Stimulated activated CD8-positive, alpha-beta memory T cell treated with anti-CD3 and anti-CD28 coated beads, Interleukin-4, amount 100 ng/mL, for 1 hour (primary cell): Measurements from ENCODE around the gene MSX1.

Source experiments
- DNase-seq, 2 donors: peaks; one replicate each; pipeline ENCODE4 v3.0.0-alpha.2; 2020; ENCODE audit warnings: low read depth in 2 of 2, low spot score in 1 of 2

MSX1 gene

GRCh38 chr4:4868758-4869723 is 9.6 kb downstream of the MSX1 start:
- no peak for DNase-seq

GRCh38 chr4:4869731-4870571 is 10.5 kb downstream of the MSX1 start:
- DNase-seq = no peak

- DNase-seq = no peak
Measured at GRCh38 chr4:4870576-4871241, 11.2 kb downstream of the MSX1 start.

- no peak for DNase-seq
Measured at GRCh38 chr4:4871242-4871572, 11.7 kb downstream of the MSX1 start.

GRCh38 chr4:4871573-4872313 is 12.3 kb downstream of the MSX1 start:
- DNase-seq = no peak

GRCh38 chr4:4872314-4872903 is 12.9 kb downstream of the MSX1 start:
- no peak for DNase-seq

GRCh38 chr4:4873203-4873602 is 13.7 kb downstream of the MSX1 start:
- DNase-seq = no peak

GRCh38 chr4:4874254-4874653 is 14.8 kb downstream of the MSX1 start:
- DNase-seq = no peak

- no peak for DNase-seq
Measured at GRCh38 chr4:4875147-4875546, 15.7 kb downstream of the MSX1 start.

- DNase-seq = no peak
Measured at GRCh38 chr4:4875611-4876010, 16.1 kb downstream of the MSX1 start.

GRCh38 chr4:4876945-4877661 is 17.6 kb downstream of the MSX1 start:
- no peak for DNase-seq

GRCh38 chr4:4880492-4880891 is 21.0 kb downstream of the MSX1 start:
- DNase-seq = no peak

- DNase-seq = no peak
Measured at GRCh38 chr4:4881432-4881831, 22.0 kb downstream of the MSX1 start.

- no peak for DNase-seq
Measured at GRCh38 chr4:4884611-4885010, 25.1 kb downstream of the MSX1 start.

GRCh38 chr4:4887426-4887825 is 28.0 kb downstream of the MSX1 start:
- DNase-seq = no peak

- no peak for DNase-seq
Measured at GRCh38 chr4:4888695-4889094, 29.2 kb downstream of the MSX1 start.

- no peak for DNase-seq
Measured at GRCh38 chr4:4889781-4890180, 30.3 kb downstream of the MSX1 start.

GRCh38 chr4:4890574-4891255 is 31.2 kb downstream of the MSX1 start:
- DNase-seq = no peak

- DNase-seq = no peak
Measured at GRCh38 chr4:4893721-4894120, 34.3 kb downstream of the MSX1 start.
